Thyroid gland (tissue), 4 donors: ENCODE measurements around the gene MYZAP.

Experiments
- POLR2A ChIP-seq, 2 donors: fragments of 450-650 bp; IDR thresholded peaks; one replicate each; pipeline ENCODE4 v1.6.1; 2017; ENCODE audit warnings: antibody characterized with exemption in 2 of 2, mild to moderate bottlenecking in 2 of 2, moderate library complexity in 1 of 2
- TF ChIP-seq, protein P1 (sequence below), 6 experiments: fragments of 200-600 bp in 3 of 6; fragments of 450-650 bp in 3 of 6; sonication (generic) in 3 of 6; IDR thresholded peaks; one replicate each; pipeline ENCODE4 v1.5.1; 2016 to 2019; ENCODE audit warnings: antibody characterized with exemption in 6 of 6, mild to moderate bottlenecking in 2 of 6, inconsistent platforms in 1 of 6, moderate library complexity in 1 of 6

DNA sequence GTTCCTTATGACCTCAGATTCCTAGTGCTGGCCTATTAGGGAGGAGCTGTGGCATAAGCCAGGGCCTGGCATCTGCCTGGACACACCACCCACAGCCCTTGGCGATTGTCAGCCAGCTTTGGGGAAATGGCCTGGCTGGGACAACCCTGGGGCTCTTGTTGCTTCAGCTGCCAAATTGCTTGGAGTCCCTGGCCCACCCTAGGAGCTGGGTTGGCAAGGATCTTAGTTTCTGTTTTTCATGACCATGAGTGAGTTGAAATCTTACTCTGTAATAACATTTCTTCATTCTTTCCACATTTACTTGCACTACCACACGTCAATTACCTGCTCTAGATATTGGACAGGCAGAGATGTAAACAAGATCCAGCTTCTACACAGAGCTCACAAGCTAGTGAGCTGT lies 1.9 kb upstream of the MYZAP start:
- TF ChIP-seq, protein P1, sequence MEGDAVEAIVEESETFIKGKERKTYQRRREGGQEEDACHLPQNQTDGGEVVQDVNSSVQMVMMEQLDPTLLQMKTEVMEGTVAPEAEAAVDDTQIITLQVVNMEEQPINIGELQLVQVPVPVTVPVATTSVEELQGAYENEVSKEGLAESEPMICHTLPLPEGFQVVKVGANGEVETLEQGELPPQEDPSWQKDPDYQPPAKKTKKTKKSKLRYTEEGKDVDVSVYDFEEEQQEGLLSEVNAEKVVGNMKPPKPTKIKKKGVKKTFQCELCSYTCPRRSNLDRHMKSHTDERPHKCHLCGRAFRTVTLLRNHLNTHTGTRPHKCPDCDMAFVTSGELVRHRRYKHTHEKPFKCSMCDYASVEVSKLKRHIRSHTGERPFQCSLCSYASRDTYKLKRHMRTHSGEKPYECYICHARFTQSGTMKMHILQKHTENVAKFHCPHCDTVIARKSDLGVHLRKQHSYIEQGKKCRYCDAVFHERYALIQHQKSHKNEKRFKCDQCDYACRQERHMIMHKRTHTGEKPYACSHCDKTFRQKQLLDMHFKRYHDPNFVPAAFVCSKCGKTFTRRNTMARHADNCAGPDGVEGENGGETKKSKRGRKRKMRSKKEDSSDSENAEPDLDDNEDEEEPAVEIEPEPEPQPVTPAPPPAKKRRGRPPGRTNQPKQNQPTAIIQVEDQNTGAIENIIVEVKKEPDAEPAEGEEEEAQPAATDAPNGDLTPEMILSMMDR (IDR thresholded peaks at IDR 0.05): no peak
- TF ChIP-seq POLR2A (IDR thresholded peaks at IDR 0.05): no peak
